Activated CD4-positive, alpha-beta T cell treated with anti-CD3 and anti-CD28 coated beads for 48 hours (primary cell): ENCODE results near the gene AKT2.

ENCODE experiments used
- DNase-seq: peaks from one replicate; pipeline ENCODE4 v3.0.0-alpha.2; 2020

Gene AKT2

GRCh38 chr19:40249201-40249600, 35.9 kb downstream of the AKT2 start:
- DNase-seq, result no peak

GRCh38 chr19:40247735-40248262, 37.3 kb downstream of the AKT2 start:
- no peak for DNase-seq

GRCh38 chr19:40247178-40247577, 38.0 kb downstream of the AKT2 start:
- DNase-seq, result no peak

GRCh38 chr19:40246292-40247073, 38.7 kb downstream of the AKT2 start:
- DNase-seq, result no peak

- DNase-seq, result no peak
Observed at GRCh38 chr19:40245506-40246128, 39.5 kb downstream of the AKT2 start.

GRCh38 chr19:40244579-40245317, 40.4 kb downstream of the AKT2 start:
- DNase-seq, result no peak

- no peak for DNase-seq
Observed at GRCh38 chr19:40243181-40243580, 42.0 kb downstream of the AKT2 start.

- DNase-seq, result no peak
Observed at GRCh38 chr19:40242480-40242879, 42.7 kb downstream of the AKT2 start.

GRCh38 chr19:40241809-40242384, 43.2 kb downstream of the AKT2 start:
- DNase-seq, result no peak

GRCh38 chr19:40241125-40241808, 43.9 kb downstream of the AKT2 start:
- DNase-seq, result no peak

- DNase-seq, result no peak
Observed at GRCh38 chr19:40240332-40240731, 44.8 kb downstream of the AKT2 start.

GRCh38 chr19:40239415-40240226, 45.5 kb downstream of the AKT2 start:
- no peak for DNase-seq

- DNase-seq, result no peak
Observed at GRCh38 chr19:40238775-40239174, 46.4 kb downstream of the AKT2 start.

- no peak for DNase-seq
Observed at GRCh38 chr19:40237791-40238190, 47.4 kb downstream of the AKT2 start.

- DNase-seq, result no peak
Observed at GRCh38 chr19:40236366-40236765, 48.8 kb downstream of the AKT2 start.

- DNase-seq, result no peak
Observed at GRCh38 chr19:40236026-40236355, 49.2 kb downstream of the AKT2 start.

GRCh38 chr19:40235238-40236025, 49.7 kb downstream of the AKT2 start:
- DNase-seq, result no peak

- no peak for DNase-seq
Observed at GRCh38 chr19:40234429-40235237, 50.5 kb downstream of the AKT2 start.

GRCh38 chr19:40233811-40234389, 51.2 kb downstream of the AKT2 start:
- DNase-seq, result no peak
